ENCODE results near the gene PSEN2.

Gene PSEN2

DNA sequence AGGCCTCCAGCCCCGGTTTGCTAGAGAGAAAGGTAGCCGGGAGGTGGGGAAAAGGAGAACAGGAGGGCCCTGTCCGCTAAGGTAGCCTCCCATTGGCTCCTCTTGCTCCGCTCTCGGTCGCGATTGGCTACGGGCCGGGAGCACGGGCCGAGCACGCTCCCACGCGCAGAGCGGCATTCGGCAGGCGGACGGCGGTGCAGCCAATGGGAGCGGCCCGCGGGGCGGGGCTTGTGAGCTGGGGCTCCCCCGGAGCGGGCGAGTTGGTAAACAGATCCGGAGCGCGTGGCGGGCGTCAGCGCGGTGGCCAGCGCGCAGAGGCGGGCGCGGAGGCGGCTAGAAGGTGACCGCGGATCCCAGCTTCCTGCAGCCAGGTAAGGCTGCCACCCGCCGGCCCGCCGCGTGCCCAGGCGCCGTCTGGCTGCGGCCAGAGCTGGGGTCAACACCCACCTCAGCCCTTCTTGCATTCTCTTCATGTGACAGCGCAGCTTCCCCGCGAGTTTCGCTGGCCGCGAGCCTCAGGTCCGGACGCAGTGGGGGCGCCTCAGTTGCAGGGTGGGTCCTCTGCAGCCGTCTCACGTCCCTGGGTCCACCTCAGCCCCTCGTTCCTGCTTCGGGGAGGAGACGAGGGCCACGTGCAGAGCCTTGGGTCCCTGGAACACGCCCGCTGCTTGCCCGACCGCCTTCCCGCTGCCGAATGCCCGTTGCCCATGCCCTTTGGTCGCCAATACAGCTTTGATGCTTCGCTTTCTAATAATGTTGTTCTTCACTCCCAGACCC is 69.8 kb downstream of the PSEN2 start, which contains the start of gene COQ8A:
COQ8A (plus strand) TSS at position 266 of the 777 bp plus-strand sequence. CDS start 21,092 bp downstream, outside the sequence.
- peak within 1 kb of the TSS; percentile 84 for H3K4me3 ChIP-seq (ENCODE audit: low read length)
- DNase-seq (ENCODE audit: low read depth, low spot score) = peak; percentile 99

DNA sequence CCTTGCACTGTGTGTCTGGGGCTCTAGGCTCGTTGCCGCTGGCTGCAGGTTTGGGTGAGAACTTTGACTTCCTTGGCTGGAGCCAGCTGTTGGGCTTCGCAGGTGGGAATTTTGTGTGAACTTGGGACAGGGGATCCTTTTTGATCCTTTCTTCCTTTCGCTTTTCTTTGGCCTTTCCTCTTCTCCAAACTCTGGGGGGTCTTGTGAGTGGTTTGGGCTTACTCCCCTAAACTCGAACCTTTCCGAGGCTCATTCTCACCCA is 70.3 kb downstream of the PSEN2 start:
- peak overlapping the region; percentile 84 for H3K4me3 ChIP-seq (ENCODE audit: low read length)
- no peak for DNase-seq (ENCODE audit: low read depth, low spot score)

DNA sequence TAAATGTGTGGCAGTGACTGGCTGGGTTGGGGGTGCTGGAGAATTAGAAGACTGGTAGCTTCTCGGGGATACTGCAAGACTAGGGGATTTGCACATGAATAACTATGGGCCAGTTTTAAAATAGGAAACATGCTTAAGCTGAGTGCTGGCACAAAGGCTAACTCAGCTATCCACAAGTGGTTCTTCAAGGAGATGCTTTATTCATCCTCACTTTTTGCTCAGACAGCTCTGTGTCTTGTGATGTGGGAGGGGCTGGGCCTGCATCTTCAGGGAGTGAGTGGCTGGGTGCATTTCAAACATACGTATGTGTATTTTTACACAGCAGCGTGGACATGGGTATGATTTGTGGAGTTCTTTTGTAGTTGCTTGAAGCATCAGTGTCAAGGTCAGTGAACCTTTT is 72.0 kb downstream of the PSEN2 start:
- H3K4me3 ChIP-seq (ENCODE audit: low read length) = no peak overlapping the region

DNA sequence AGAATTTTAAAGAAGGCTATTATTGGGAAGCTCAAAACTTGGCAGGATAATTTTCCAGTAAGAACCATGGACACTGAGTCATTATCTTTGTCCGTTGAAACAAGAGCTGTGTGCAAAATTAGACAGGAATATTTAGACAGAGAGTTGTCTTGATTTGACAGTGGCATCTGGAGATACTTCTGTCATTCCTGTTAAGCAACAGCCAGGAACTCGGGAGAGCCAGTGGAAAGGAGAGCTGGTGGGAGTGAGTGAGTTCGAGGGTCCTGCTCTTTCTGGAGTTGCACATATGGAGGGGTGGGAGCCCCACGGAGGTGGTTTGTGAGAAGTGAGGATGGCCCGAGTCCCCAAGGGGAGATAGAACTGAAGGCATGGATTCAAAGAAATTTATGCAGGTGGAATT is 72.7 kb downstream of the PSEN2 start:
- DNase-seq (ENCODE audit: low read depth, low spot score) = no peak

More for the DNA sequence above, 72.0 kb downstream of the PSEN2 start:
- DNase-seq (ENCODE audit: low read depth, low spot score) = no peak

DNA sequence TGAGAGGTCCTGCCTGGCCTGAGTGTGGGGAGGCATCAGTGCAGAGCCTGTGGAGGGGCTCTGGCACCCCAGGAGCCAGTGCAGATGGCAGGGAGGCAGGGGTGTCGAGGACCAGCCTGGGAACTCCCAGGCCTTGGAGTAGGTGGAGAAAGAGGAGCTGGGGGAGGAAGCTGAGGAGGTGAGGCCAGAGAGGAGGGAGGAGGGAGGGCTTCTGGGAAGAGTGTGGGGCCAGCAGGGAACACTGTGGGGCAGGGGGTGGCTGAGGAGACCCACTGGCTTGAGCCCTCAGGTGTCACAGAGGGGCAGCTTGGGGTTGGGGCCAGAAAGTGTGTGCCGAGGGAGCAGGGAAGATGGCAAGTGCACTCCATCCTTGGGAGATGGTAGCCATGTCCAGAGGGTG is 73.5 kb downstream of the PSEN2 start:
- no peak overlapping the region for H3K4me3 ChIP-seq (ENCODE audit: low read length)
- no peak for DNase-seq (ENCODE audit: low read depth, low spot score)

More for the DNA sequence above, 72.7 kb downstream of the PSEN2 start:
- no peak overlapping the region for H3K4me3 ChIP-seq (ENCODE audit: low read length)

DNA sequence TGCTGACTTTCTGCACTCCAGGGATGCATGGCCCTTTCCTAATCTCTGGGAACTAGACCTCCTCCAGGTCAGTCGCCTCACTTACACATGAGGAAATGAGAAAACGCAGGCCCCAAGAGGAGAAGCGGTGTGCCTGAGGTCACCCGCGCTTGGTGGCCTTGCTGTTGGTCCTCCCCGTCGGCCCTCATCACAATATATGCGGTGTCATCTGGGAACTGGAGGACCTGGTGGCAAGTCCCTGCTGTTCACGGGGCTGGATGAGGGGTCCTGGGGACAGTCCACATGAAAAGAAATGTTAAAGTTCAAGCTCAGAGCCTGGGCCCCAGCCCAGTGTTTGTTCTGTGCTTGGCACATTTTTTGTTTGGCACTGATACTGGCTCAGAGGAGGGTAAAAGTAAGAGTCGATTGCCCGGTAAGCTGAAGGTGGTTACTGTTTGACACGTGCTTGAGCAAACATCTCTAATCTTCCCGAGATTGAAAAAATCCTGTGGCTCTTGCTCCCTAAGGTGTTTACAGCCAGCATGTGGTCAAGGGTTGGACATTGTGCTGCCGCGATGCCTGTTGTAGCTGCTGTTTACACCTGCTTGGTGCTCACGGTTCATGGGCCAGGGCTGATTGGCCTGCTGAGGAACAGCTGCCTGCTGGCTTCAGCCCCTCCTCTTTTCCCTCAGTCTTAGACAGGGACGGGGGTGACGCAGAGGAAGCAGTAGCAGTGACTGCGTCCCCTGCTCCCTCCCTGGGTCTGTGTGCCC is 74.9 kb downstream of the PSEN2 start:
- no peak for DNase-seq (ENCODE audit: low read depth, low spot score)
- no peak overlapping the region for H3K4me3 ChIP-seq (ENCODE audit: low read length)
